DMS79 (cell line): ENCODE data around the gene TAS2R7.
"Not testable (repeated sequence)": the region's sequence is repeated elsewhere in the genome, so short reads cannot be mapped to it uniquely, and the experiment has no call there.

Source experiments
- DNase-seq: peaks from one replicate; lab custom pipeline; 2025; lab: John Stamatoyannopoulos, UW

Gene TAS2R7, protein sequence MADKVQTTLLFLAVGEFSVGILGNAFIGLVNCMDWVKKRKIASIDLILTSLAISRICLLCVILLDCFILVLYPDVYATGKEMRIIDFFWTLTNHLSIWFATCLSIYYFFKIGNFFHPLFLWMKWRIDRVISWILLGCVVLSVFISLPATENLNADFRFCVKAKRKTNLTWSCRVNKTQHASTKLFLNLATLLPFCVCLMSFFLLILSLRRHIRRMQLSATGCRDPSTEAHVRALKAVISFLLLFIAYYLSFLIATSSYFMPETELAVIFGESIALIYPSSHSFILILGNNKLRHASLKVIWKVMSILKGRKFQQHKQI

DNA sequence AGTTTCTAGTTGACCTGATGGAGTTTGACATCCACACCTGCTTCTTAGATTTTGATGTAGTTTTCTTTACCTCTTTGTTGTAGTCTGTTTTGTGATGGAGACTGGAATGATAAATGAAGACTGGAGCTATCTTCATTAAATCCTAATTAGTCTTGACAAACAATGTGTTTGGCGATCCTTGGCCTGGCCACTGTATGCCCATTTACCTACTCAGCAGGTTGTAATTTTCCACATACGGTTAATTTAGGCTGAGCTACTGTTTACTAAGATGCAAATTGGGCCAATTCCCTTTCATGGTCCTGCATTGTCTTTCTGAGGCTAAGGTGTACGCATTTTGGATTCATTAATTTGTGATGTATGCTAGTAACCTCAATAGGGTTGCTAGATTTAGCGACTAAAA, at the start of gene TAS2R7:
TSS of gene TAS2R7 (minus strand) at position 41 of the 400 bp plus-strand sequence. CDS start 57 bp downstream, outside the sequence.
- DNase-seq, result no peak

DNA sequence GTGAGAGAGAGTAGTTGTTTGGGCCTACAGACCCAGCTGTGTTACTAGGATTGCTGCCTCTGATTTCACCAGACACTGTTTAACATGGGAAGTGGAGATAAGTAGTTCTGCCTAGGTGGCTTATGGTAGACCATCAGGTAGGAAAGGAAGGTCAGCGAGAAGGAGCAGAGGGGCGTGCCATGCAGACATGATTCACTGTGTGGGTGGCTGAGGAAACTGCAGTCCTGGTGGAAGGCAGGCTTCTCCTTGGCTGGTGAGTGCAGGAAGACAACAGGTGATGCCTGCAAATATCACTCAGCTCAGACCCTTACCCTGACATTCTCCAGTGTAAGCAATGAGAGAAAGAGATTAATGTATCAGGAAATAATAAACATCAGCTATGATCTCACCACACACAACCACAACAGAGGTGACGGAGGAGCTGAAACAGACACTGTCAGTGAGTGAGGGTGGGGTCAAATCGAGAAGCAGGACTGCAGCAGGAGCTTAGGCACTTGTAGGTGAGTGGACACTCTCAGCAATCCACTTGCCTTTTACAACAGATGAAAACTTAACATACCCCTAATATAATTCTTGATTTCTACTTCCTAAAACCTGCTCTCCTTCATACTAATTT, 48.9 kb upstream of the TAS2R7 start:
- no peak for DNase-seq

DNA sequence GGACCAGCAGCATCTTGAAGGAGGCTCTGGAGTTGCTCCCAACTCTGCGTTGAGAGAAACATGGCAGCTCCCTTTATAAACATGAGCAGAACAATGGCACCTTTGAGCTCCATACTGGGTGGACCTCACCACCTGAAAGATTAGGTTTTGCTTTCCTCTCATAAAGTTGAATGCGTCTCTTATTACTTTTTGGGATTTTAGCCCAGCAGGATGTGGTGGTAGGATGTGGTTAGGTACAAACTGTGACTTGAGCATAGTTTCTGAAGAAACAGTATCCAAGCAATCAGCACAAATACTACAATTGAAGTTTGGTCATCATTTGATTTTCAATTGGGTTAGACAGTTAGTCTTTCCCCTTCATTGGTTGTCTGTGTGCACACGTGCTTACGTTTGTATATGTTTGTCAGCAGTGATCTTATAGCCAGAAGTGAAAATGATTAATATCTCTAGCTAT, 47.0 kb upstream of the TAS2R7 start, which contains the start of gene PRR4:
TSS of gene PRR4 (minus strand) at position 51 of the 454 bp plus-strand sequence. CDS start at position 13, 38 bp downstream.
- DNase-seq, result no peak

DNA sequence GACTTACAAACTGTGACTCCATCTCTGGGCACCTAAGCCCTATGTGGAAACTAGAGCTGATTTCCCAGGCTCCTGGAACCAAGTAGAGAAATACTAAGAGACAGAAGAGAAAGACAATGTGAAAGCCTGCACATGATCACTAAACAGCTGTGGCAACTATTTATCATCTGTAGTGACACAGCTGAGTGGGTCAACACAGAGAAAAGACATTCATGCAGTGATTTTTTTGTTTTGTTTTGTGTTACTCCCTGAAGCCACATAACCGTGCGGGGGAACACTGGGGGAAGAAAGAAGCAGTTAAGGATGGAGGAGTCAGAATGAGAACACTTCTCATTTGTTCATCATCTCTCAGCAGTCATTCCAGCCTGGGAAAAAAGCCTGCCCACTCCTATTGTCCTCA, 45.3 kb upstream of the TAS2R7 start:
- DNase-seq, result no peak

DNA sequence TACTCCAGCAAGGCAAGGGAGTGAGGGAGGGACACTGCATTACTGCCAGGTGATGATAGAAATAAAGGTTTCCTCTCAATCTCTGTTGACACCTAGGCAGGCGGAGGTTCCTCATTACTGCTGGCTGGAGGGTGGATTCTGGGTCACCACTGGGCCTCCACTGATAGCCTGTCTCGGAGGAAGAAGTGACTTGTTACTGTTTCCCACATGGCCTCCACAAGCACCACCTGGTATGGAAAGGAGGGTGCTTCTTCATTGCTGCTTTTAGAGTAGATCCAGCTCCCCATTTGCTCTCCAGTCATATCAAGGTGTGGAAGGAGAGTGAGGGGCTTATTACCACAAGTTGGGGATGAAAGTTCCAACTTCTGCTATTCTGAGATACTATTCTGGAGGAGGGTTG, 40.4 kb upstream of the TAS2R7 start:
- no peak for DNase-seq

DNA sequence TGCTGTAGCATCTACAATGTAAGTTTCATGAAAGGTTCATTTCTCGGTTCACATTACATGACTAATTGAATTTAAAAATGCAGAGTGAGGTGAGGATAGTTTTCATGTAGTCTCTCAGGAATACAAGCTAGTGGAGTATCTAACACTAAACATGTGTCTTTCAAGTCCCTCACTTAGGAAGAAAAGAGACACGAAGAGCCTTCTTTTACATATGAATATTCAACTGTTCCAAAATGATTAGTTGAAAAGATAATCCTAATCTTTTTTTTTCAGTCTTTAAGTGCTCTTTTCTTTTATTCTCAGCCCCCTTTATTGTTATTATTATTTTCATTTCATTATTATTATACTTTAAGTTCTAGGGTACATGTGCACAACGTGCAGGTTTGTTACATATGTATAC, 36.0 kb upstream of the TAS2R7 start:
- no peak for DNase-seq

DNA sequence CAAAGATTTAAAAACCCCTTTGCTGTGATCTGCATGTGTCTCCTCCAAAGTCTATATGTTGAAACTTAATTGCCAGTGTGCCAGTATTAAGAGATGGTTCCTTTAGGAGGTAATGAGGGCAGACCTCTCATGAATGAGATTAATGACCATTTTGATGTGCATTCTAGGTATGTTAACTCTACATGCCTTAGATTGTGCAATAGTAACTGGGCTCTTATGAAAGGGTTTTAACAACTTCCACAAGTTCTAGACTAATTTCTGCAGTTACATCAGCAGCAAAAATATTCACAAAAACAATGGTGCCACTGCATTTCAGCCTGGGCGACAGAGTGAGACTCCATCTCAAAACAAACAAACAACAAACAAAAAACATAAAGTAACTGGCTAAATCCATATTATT, 27.6 kb upstream of the TAS2R7 start:
- no peak for DNase-seq

DNA sequence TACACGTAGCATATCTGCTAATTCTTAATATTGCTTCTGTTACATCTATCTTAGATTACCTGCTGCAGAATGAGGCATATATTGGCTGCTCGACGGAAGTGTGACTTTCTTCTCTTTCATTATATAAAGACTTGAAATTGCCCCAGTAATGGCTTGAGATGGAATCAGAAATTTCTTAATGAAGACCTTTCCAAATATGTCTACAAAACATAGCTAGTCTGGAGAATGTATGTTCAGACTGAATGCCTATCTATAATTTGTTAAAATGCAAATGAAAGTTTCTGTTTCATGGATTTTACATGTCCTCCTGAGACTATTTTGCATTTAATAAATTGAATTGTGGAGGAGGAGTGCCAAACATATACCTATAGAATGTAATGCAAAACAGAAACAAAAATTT, 23.8 kb upstream of the TAS2R7 start, which contains the start of gene TAS2R10:
TSS of gene TAS2R10 (minus strand) at position 101 of the 400 bp plus-strand sequence. CDS start at position 12, 89 bp downstream.
- no peak for DNase-seq

DNA sequence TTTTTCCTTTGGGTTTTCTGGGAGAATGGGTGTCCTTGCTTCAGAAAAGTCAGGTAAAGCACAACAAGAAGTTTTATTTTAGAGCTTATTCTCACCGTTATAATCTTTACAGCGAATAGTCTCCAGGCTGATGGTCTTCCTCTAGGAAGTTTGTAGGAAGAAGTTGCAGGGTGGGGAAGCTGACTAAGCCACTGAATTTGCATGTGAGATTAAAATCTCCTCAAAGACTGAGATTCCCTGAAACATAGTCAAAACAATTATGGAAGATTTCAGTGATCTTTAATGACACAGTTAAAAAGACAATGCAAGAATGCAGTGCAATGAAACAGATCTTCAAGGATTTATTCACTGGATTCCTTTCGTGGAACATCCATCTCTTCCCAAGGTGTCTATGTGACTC, 22.5 kb upstream of the TAS2R7 start:
- DNase-seq, result no peak

DNA sequence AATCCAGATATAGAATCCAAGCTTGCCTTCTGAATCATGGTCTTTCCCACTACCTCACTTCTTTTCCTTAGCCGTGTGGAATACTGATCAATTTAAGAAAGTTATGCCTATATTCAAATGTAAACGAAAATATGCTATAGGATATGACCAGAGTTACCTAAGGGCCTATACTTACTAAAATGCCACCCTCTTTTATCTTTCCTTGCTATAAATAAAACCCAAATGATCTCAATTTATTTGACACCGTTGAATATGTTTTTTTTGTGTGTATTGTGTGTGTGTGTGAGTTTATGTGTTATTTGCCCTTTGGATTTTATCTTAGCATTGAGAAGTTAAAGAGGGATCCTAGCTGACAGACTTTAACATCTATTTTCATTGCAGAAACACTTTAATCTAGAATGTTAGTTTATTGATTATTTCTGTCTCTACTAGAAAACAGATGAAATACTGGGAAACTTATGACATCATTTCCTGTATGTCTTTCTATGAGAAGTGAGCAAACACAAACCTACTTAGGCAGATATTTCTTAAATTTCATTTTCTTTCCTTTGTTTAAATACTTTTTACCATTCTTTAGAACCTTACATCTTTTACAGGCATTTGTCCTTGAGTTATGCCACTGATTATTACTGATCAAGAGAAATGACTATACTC, 9.6 kb upstream of the TAS2R7 start:
- no peak for DNase-seq

DNA sequence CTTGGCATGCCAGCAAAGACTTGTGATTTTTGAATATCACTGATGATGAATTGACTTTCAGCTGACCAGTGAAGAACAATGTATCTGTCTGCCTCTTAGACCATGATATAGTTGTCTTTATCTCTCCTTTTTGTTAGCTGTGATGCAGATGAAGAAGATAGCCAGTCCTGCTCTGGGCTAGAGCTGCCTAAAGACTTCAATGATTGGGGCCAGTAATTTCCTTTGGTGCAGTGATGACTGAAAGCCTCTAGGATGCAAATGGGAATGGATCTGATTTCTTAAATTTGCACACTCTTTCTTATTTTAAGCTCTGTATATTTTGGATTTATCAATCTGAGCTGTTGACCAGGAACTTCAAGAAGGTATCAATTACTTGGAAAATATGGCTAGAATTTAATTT, 7.6 kb upstream of the TAS2R7 start, which contains the start of gene TAS2R9:
TSS of gene TAS2R9 (minus strand) at position 101 of the 400 bp plus-strand sequence. CDS start at position 8, 93 bp downstream.
- no peak for DNase-seq

DNA sequence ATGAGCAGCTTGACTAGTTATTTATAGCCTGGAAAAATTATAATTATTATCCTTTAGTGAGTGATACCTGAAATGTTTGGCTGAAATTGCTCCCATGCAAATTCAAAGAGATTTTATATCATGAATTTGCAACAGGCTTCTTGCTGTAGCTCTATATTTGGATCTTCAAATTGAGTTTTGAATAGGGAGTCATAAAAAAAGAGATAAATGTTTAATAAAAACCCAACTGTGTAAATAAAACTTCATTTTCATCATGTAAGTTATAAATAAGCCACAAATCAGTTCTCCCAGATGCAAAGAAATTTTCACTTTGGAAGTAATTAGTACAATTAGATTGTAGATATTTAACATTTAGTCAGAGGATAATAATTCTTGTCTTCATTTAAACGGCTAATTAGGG, 4.8 kb upstream of the TAS2R7 start, which contains the start of gene TAS2R8:
TSS of gene TAS2R8 (minus strand) at position 101 of the 400 bp plus-strand sequence. CDS start 306 bp downstream, outside the sequence.
- DNase-seq, result no peak

DNA sequence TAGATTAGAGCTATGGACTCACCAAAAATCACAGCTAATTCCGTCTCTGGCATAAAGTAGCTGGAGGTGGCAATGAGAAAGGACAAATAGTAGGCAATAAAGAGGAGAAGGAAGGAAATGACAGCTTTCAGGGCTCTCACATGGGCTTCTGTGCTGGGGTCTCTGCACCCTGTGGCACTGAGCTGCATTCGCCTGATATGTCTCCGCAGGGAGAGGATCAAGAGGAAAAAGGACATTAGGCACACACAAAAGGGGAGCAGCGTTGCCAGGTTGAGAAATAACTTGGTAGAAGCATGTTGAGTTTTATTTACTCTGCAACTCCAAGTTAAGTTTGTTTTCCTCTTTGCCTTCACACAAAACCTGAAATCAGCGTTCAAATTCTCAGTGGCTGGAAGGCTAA, 686 bp downstream of the TAS2R7 start:
- no peak for DNase-seq

DNA sequence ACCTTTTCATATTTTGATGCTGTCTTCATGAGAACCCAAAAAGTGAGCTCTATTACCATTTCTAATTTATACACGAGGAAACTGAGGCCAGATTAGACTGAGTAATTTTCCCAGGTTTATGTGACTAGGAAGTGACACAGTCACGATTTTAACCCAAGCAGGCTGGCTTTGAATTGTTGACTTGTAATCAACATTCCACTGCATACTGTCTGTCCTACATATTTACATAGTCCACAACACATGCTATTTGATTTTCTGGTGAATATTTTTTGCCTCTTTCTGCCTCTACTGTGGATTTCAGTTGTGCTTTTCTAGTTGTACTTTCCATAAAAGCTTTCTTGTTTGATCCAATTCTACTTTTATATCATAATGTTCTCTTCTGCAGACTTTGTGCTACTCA, 8.2 kb downstream of the TAS2R7 start:
- no peak for DNase-seq

DNA sequence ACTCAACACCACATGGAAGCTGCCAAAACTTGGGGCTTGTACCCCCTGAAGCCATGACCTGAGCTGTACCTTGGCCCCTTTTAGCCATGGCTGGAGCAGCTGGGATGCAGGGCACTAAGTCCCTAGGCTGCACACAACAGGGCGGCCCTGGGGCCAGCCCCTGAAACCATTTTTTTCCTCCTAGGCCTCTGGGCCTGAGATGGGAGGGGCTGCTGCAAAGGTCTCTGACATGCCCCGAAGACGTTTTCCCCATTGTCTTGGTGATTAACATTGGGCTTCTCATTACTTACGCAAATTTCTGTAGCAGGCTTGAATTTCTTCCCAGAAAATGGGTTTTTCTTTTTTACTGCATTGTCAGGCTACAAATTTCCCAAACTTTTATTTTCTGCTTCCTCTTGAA, 10.7 kb downstream of the TAS2R7 start:
- not testable (repeated sequence) for DNase-seq

DNA sequence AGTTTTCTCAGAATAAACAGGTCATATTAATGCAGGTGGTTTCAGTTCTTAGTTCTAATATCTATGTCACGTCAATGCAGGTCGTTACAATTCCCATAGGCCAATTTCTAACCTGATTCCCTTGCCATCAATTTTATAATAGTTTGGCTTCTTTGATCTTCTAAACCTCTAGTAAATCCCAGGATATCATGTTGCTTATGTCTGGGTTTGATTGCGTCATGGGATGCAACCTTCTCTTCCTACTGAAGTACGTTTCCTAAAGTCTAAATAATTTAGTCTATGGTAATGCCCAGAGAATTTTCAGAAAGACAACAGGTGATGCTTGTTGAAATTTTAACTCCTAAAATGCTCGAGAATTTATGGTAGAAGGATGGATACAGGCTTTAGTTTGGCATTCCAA, 19.2 kb downstream of the TAS2R7 start:
- no peak for DNase-seq

DNA sequence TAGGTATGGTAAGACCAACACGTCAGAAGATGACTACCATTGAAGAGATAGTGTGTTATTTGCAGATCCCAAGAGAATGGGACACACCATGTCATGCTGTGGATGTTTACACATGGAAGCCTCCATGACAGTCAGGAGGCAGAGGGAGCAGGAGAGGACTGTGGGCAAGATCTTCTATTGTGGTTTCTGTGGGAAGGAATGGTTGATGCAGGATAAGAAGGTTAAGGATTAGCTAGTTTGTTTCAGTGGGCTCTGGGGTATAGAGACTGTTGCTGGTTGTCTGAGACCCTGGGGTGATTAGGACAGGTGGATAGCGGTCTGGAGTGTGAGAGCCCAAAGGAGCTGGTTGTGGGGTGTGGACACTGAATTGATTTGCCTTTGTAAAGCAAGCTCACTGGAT, 23.3 kb downstream of the TAS2R7 start:
- no peak for DNase-seq

DNA sequence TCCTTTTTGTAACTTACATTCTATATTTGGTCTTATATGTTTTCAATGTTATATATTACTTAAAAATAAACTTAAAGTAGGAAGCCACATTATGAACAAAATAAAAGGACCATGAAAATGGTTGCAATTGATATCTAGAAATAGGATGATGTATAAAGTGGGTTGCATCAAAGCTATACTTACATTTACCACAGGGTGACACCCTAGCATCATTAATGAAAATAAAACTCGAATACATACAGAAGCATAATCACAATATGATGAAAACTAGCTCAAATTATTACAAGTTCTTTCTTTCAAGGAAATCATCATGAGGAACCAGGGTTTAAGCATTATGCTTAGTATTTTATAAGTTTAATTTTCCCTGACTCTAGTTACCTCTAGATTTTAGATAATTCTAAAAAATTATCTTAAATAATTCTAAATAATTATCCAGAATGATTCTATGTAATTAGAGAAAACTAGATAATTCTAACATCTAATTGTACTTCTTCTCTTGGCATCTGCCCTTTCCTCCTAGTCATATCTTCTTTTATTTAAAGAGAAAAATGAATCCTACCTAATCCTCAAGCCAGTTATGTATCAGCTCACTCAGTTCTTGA, 31.2 kb downstream of the TAS2R7 start:
- DNase-seq, result no peak

DNA sequence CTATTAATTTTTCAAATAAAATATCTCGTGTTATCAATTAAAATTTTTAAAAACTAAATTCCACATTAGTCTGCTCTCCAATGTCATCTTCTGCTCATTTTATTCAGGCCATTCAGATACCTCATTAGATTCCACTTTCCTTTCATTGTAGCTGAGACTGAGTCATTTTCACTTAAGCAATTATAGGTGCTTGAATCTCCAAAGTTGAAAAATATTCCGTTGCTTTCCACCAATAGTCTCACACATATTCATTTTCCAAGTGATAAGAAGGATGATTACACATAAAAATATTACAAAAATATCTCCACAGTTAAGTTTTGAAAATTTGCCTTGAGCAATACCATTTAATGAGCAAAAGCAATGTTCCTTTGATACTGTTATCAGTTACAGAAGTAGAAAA, 42.8 kb downstream of the TAS2R7 start:
- DNase-seq, result no peak

DNA sequence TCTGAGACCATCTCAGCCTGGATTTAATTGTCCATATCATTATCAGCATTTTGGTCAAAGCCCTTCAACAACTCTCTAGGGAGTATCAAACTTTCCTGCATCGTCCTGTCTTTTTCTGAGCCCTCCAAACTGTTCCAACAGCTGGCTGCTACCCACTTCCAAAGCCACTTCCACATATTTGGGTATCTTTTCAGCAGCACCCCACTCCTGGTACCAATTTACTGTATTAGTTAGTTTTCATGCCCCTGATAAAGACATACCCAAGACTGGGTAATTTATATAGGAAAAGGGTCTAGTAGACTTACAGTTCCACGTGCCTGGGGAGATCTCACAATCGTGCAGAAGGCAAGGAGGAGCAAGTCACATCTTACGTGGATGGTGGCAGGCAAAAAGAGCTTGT, 46.2 kb downstream of the TAS2R7 start:
- DNase-seq, result no peak

DNA sequence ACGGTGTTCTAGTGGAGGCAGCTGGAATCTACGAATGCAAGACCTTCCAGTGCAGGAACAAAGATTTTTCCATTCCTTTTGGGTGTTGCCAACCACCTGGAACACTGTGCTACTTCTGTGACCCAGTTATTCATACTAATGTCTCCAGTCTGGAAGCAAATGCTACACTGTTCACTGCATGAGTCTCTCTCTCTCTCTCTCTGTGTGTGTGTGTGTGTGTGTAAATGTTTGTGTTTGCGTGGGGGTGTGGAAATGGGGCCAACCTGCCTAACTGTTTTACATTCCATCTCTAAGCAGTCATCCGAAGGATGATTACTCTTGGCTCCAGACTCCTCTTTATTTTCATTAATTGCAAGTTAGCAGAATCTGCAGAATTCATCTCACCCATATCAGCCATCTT, 49.4 kb downstream of the TAS2R7 start:
- no peak for DNase-seq
